ENCODE data around the gene SEPTIN5. TPM values are rescaled to one million over a fixed set of nuclear protein-coding genes. Genes with fewer than 3 reads are reported as not detected.
"Not testable (repeated sequence)": the region's sequence is repeated elsewhere in the genome, so short reads cannot be mapped to it uniquely, and the experiment has no call there.

The SEPTIN5 gene
- total RNA-seq, 1 donor from 2014 or later, result 1.3 TPM

- H3K9me3 Mint-ChIP-seq, result no peaks in the 10 kb centered on the region
- intact Hi-C loops (cut with micrococcal nuclease), result no loop called here
- H3K4me1 Mint-ChIP-seq (ENCODE audit: low read depth), result no peaks in the 10 kb centered on the region
- no peak for DNase-seq (ENCODE audit: low spot score)
- no peaks in the 10 kb centered on the region for H3K36me3 Mint-ChIP-seq (ENCODE audit: low read depth)
- H3K27ac Mint-ChIP-seq, result no peak overlapping the region
- no peaks in the 10 kb centered on the region for H3K27me3 Mint-ChIP-seq (ENCODE audit: insufficient read depth)
- no peak overlapping the region for H3K4me3 Mint-ChIP-seq
Measured at GRCh38 chr22:19688301-19689290, 25.7 kb upstream of the SEPTIN5 start.

GRCh38 chr22:19689408-19689807, 24.9 kb upstream of the SEPTIN5 start:
- intact Hi-C loops (cut with micrococcal nuclease), result no loop called here
- H3K4me3 Mint-ChIP-seq, result no peak overlapping the region
- no peaks in the 10 kb centered on the region for H3K36me3 Mint-ChIP-seq (ENCODE audit: low read depth)
- H3K9me3 Mint-ChIP-seq, result no peaks in the 10 kb centered on the region
- no peaks in the 10 kb centered on the region for H3K27me3 Mint-ChIP-seq (ENCODE audit: insufficient read depth)
- DNase-seq (ENCODE audit: low spot score), result no peak
- H3K4me1 Mint-ChIP-seq (ENCODE audit: low read depth), result no peaks in the 10 kb centered on the region
- no peak overlapping the region for H3K27ac Mint-ChIP-seq

DNA sequence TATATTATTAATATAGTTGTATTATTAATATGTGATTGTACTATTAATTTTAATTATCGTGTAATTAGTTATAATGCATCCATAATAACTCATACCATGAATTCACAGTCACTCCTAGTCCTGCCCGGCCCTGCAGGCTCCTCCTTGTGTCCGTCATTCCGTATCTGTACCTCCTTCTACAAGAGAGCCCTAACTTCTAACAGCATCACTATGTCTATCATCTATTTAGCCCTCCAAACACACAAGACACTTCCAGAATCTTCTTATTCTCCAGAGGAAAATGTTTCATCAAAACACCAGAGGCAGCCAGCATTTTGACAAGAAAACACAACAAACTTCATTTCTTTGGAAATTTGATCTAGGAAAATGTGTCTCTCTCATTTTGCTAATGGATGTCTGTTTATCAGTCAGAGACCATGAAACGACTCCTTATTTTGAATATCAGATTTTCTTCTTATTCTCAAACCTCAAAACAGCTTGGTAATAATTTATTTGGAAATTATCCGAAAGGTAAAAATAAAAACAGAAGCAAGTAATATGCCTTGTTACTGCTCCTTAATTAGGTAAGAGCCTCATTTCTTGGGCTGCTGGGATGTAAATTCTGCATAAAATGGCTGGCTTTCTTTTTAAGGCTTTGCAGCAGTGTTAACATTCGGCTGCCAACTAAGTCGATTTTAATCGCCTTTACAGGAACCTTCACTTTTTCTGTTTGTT, 23.1 kb upstream of the SEPTIN5 start:
- DNase-seq (ENCODE audit: low spot score), result no peak
- no peaks in the 10 kb centered on the region for H3K36me3 Mint-ChIP-seq (ENCODE audit: low read depth)

GRCh38 chr22:19691721-19692341, 22.5 kb upstream of the SEPTIN5 start:
- Mint-ChIP-seq H3K27me3 (ENCODE audit: insufficient read depth) (no peaks in the 10 kb centered on the region), H3K4me1 (ENCODE audit: low read depth) (no peaks in the 10 kb centered on the region), H3K27ac (no peak overlapping the region), H3K4me3 (no peak overlapping the region), H3K9me3 (no peaks in the 10 kb centered on the region), H3K36me3 (ENCODE audit: low read depth) (no peaks in the 10 kb centered on the region)
- DNase-seq (ENCODE audit: low spot score), result no peak
- intact Hi-C loops (cut with micrococcal nuclease), result no loop called here

More for the DNA sequence above, 23.1 kb upstream of the SEPTIN5 start:
- H3K27me3 Mint-ChIP-seq (ENCODE audit: insufficient read depth), result no peaks in the 10 kb centered on the region
- H3K4me3 Mint-ChIP-seq, result no peak overlapping the region
- intact Hi-C loops (cut with micrococcal nuclease), result no loop called here
- H3K27ac Mint-ChIP-seq, result no peak overlapping the region
- no peaks in the 10 kb centered on the region for H3K9me3 Mint-ChIP-seq
- no peaks in the 10 kb centered on the region for H3K4me1 Mint-ChIP-seq (ENCODE audit: low read depth)

GRCh38 chr22:19693581-19693980, 20.7 kb upstream of the SEPTIN5 start:
- H3K9me3 Mint-ChIP-seq, result no peaks in the 10 kb centered on the region

DNA sequence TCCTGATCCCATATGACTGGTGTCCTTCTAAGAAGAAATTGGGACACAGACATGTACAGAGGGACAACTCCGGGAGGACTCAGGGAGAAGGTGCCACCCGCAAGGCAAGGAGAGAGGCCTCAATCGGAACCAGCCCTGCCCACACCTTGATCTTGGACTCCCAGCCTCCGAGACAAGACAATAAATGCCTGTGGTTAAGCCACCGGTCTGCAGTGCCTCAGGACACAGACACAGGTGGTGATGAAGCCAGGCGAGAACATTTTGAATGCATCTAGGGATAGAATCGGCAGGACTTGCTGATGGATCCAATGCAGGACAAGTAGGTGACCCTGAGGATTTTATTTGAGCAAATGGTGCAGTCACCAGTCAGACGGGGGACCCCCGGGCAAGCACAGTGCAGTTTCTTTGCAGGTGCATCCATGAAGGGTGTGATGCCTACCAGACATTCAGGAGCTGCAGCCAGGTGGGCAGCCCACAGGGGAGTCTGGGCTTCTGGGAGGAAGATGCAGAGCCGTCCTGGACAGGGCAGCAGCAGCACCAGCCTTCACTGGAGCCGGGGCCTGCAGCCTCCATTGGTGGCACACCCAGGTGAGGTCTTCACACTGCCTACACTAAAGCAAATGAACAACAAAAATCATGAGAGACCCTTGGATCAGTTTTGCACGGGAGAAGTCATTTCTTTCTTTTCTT, 20.2 kb upstream of the SEPTIN5 start:
- Mint-ChIP-seq H3K9me3 (no peaks in the 10 kb centered on the region), H3K27me3 (ENCODE audit: insufficient read depth) (peaks cover 1% of the 10 kb centered on the region), H3K4me3 (no peak overlapping the region), H3K27ac (no peak overlapping the region), H3K36me3 (ENCODE audit: low read depth) (no peaks in the 10 kb centered on the region), H3K4me1 (ENCODE audit: low read depth) (no peaks in the 10 kb centered on the region)
- intact Hi-C loops (cut with micrococcal nuclease), result no loop called here
- no peak for DNase-seq (ENCODE audit: low spot score)

More at GRCh38 chr22:19693581-19693980, 20.7 kb upstream of the SEPTIN5 start:
- H3K27me3 Mint-ChIP-seq (ENCODE audit: insufficient read depth), result peaks cover 1% of the 10 kb centered on the region
- H3K27ac Mint-ChIP-seq, result no peak overlapping the region
- no peaks in the 10 kb centered on the region for H3K36me3 Mint-ChIP-seq (ENCODE audit: low read depth)
- DNase-seq (ENCODE audit: low spot score), result no peak
- H3K4me3 Mint-ChIP-seq, result no peak overlapping the region
- intact Hi-C loops (cut with micrococcal nuclease), result no loop called here
- no peaks in the 10 kb centered on the region for H3K4me1 Mint-ChIP-seq (ENCODE audit: low read depth)

DNA sequence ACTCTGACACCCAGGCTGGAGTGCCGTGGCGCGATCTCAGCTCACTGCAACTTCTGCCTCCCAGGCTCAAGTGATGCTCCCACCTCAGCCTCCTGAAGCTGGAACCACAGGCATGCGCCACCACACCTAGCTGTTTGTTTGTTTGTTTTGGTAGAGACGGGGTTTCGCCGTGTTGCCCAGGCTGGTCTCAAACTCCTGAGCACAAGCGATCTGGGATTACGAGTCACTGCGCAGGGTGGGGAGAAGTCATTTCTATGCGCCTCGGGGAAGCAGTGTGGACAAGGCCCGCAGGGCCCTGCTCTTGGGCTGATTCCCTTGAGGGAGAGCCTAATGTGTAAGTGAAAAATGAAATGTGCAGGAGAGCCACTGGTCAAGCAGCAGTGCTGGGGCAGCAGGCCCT, 19.6 kb upstream of the SEPTIN5 start:
- no peak overlapping the region for H3K27ac Mint-ChIP-seq
- no peak overlapping the region for H3K4me3 Mint-ChIP-seq
- DNase-seq (ENCODE audit: low spot score), result no peak
- H3K4me1 Mint-ChIP-seq (ENCODE audit: low read depth), result no peaks in the 10 kb centered on the region
- intact Hi-C loops (cut with micrococcal nuclease), result no loop called here
- peaks cover 1% of the 10 kb centered on the region for H3K27me3 Mint-ChIP-seq (ENCODE audit: insufficient read depth)
- no peaks in the 10 kb centered on the region for H3K9me3 Mint-ChIP-seq
- no peaks in the 10 kb centered on the region for H3K36me3 Mint-ChIP-seq (ENCODE audit: low read depth)

DNA sequence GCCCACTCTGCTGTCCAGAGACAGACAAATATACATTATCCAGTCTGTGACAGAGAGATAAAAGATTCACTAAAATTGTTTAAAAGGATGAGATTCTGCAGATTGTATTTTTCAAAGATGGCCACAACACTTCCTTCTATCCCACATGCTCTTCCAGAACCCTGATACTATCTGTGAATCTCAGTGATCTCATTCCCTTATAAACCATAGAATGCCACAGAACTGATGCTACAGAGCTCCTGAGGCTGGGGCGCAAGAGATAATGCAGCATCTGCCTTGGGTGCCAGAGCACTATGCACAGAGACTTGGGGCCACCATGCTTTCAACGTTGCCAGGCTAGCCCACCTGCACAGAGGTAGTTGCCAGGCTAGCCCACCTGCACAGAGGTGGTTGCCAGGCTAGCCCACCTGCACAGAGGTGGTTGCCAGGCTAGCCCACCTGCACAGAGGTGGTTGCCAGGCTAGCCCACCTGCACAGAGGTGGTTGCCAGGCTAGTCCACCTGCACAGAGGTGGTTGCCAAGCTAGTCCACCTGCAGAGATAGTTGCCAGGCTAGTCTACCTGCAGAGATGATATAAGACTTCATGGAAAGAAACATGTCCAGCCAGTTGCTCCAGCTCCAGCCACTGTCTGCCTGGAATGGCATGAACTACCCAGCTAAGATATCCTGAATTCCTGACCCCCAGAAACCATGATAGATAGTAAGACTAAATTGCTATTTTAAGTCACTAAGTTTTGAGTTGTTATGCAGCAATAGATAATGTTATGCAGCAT, 17.6 kb upstream of the SEPTIN5 start:
- Mint-ChIP-seq H3K36me3 (ENCODE audit: low read depth) (no peaks in the 10 kb centered on the region), H3K4me3 (no peak overlapping the region), H3K27ac (no peak overlapping the region), H3K9me3 (no peaks in the 10 kb centered on the region), H3K27me3 (ENCODE audit: insufficient read depth) (peaks cover 6% of the 10 kb centered on the region), H3K4me1 (ENCODE audit: low read depth) (no peaks in the 10 kb centered on the region)
- DNase-seq (ENCODE audit: low spot score), result no peak
- intact Hi-C loops (cut with micrococcal nuclease), result no loop called here

DNA sequence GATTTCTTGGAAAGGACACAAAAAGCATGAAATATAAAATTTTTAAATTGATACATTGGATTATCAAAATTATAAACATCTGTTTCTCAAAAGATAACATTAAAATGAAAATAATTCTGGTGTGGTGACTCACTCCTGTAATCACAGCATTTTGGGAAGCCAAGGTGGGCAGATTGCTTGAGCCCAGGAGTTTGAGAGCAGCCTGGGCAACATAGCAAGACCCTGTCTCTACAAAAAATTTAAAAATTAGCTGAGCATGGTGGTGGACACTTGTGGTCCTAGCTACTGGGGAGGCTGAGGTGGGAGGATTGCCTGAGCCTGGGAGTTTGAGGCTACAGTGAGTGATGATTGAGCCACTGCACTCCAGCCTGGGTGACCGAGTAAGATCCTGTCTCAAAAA, 16.4 kb upstream of the SEPTIN5 start:
- H3K36me3 Mint-ChIP-seq (ENCODE audit: low read depth); H3K4me3 Mint-ChIP-seq; H3K27me3 Mint-ChIP-seq (ENCODE audit: insufficient read depth); intact Hi-C loops (cut with micrococcal nuclease); H3K27ac Mint-ChIP-seq; H3K9me3 Mint-ChIP-seq; DNase-seq (ENCODE audit: low spot score); H3K4me1 Mint-ChIP-seq (ENCODE audit: low read depth): not testable (repeated sequence)

DNA sequence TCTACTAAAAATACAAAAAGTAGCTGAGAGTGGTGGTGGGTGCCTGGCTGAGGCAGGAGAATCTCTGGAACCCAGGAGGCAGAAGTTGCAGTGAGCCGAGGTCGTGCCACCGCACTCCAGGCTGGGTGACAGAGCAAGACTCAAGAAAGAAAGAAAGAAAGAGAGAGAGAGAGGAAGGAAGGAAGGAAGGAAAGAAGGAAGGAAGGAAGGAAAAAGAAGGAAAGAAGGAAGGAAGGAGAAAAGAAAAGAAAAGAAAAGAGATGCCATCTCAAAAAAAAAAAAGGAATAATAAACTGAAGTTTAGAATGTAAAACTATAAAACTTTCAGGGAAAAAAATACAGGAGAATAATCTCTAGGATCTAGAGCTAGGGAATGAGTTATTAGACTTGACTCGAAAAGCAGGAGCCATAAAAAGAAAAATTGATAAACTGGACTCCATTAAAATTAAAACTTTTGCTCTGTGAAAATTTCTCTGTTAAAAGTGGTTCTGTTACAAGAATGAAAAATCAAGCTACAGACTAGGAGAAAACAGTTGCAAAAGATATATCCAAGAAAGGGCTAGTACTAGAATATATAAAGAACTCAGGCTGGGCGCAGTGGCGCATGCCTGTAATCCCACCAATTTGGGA, 13.4 kb upstream of the SEPTIN5 start:
- DNase-seq (ENCODE audit: low spot score), result no peak
- Mint-ChIP-seq H3K4me3 (no peak overlapping the region), H3K4me1 (ENCODE audit: low read depth) (no peaks in the 10 kb centered on the region), H3K36me3 (ENCODE audit: low read depth) (no peaks in the 10 kb centered on the region), H3K27ac (no peak overlapping the region), H3K9me3 (no peaks in the 10 kb centered on the region), H3K27me3 (ENCODE audit: insufficient read depth) (peaks cover 6% of the 10 kb centered on the region)
- intact Hi-C loops (cut with micrococcal nuclease), result no loop called here

- H3K27me3 Mint-ChIP-seq (ENCODE audit: insufficient read depth), result peaks cover 6% of the 10 kb centered on the region
- no peaks in the 10 kb centered on the region for H3K4me1 Mint-ChIP-seq (ENCODE audit: low read depth)
- H3K36me3 Mint-ChIP-seq (ENCODE audit: low read depth), result no peaks in the 10 kb centered on the region
- H3K4me3 Mint-ChIP-seq, result no peak overlapping the region
- intact Hi-C loops (cut with micrococcal nuclease), result no loop called here
- H3K9me3 Mint-ChIP-seq, result no peaks in the 10 kb centered on the region
- DNase-seq (ENCODE audit: low spot score), result no peak
- H3K27ac Mint-ChIP-seq, result no peak overlapping the region
Measured at GRCh38 chr22:19701420-19702145, 12.7 kb upstream of the SEPTIN5 start.
